OCI-LY1 (cell line): ENCODE results near the gene SEPTIN5.

Experiments used
- H2AFZ ChIP-seq: fragments of 200-600 bp; sonication (generic), shearing (Covaris generic); 2 replicates; pipeline ENCODE4 v1.6.0; 2014; ENCODE audit warnings: antibody characterized with exemption, mild to moderate bottlenecking, low read length
- H3F3A ChIP-seq: fragments of 200-600 bp; sonication (generic), shearing (Covaris generic); 2 replicates; pipeline ENCODE4 v1.6.0; 2014; ENCODE audit warnings: mild to moderate bottlenecking, antibody characterized with exemption, low read length, moderate library complexity; ENCODE audit not compliant: insufficient read depth
- H3K27ac ChIP-seq: fragments of 200-600 bp; sonication (generic); 2 replicates; pipeline ENCODE4 v1.5.1; 2014; ENCODE audit warnings: low read length, mixed run types, mild to moderate bottlenecking, low read depth; ENCODE audit not compliant: poor library complexity, severe bottlenecking
- H3K27me3 ChIP-seq: fragments of 200-600 bp; sonication (generic); 2 replicates; pipeline ENCODE4 v1.6.0; 2014; ENCODE audit warnings: antibody characterized with exemption, mild to moderate bottlenecking, low read length, moderate library complexity; ENCODE audit not compliant: insufficient read depth
- H3K36me3 ChIP-seq: fragments of 200-600 bp; sonication (generic); 2 replicates; pipeline ENCODE4 v1.6.1; 2014; ENCODE audit warnings: mild to moderate bottlenecking, antibody characterized with exemption, low read length, moderate library complexity, mixed read lengths; ENCODE audit not compliant: insufficient read depth
- H3K4me1 ChIP-seq: fragments of 200-600 bp; sonication (generic); 2 replicates; pipeline ENCODE4 v1.5.1; 2014; ENCODE audit warnings: mild to moderate bottlenecking, low read length, moderate library complexity; ENCODE audit not compliant: insufficient read depth, severe bottlenecking
- H3K4me2 ChIP-seq: fragments of 200-600 bp; sonication (generic), shearing (Covaris generic); 2 replicates; pipeline ENCODE4 v1.6.1; 2014; ENCODE audit warnings: low read length
- H3K4me3 ChIP-seq: fragments of 200-600 bp; sonication (generic); 2 replicates; pipeline ENCODE4 v1.5.1; 2014; ENCODE audit warnings: low read length, low read depth, mild to moderate bottlenecking, mixed read lengths; ENCODE audit not compliant: poor library complexity, severe bottlenecking
- H3K79me2 ChIP-seq: fragments of 200-600 bp; shearing (Covaris generic); 2 replicates; pipeline ENCODE4 v1.6.1; 2016; ENCODE audit warnings: mixed run types, low read length, mixed read lengths; ENCODE audit not compliant: insufficient read depth
- H3K9ac ChIP-seq: fragments of 200-600 bp; sonication (generic), shearing (Covaris generic); 2 replicates; pipeline ENCODE4 v1.6.1; 2014; ENCODE audit warnings: mild to moderate bottlenecking, low read length, mixed read lengths
- H3K9me2 ChIP-seq: fragments of 200-600 bp; sonication (generic), shearing (Covaris generic); 2 replicates; pipeline ENCODE4 v1.6.1; 2014; ENCODE audit warnings: low read depth, mild to moderate bottlenecking, low read length, mixed read lengths
- H3K9me3 ChIP-seq: fragments of 200-600 bp; shearing (Covaris generic); 2 replicates; pipeline ENCODE4 v1.6.1; 2014; ENCODE audit warnings: low read length, mixed read lengths
- H4K20me1 ChIP-seq: fragments of 200-600 bp; sonication (generic), shearing (Covaris generic); 2 replicates; pipeline ENCODE4 v1.6.0; 2016; ENCODE audit warnings: mild to moderate bottlenecking, low read length; ENCODE audit not compliant: insufficient read depth
- CTCF ChIP-seq: fragments of 200-600 bp; sonication (generic), shearing (Covaris generic); IDR thresholded peaks from 2 replicates; pipeline ENCODE4 v1.5.1; 2017; ENCODE audit warnings: mild to moderate bottlenecking, antibody characterized with exemption, low read length, moderate library complexity, mixed read lengths
- EZH2 ChIP-seq: fragments of 200-600 bp; sonication (generic), shearing (Covaris generic); IDR thresholded peaks from 2 replicates; pipeline ENCODE4 v1.8.0; 2017; ENCODE audit warnings: borderline replicate concordance, mixed run types, mild to moderate bottlenecking, antibody characterized with exemption, low read length, moderate library complexity, mixed read lengths

Gene SEPTIN5

GRCh38 chr22:19705181-19705934, 8.9 kb upstream of the SEPTIN5 start:
- no peak overlapping the region for H3K4me3 ChIP-seq
- H3K9ac ChIP-seq: no peak overlapping the region

GRCh38 chr22:19706661-19707151, 7.6 kb upstream of the SEPTIN5 start:
- Histone ChIP-seq H3K4me3 (no peak overlapping the region), H3K27me3 (peaks cover 4% of the 10 kb centered on the region), H3K9me2 (no peaks in the 10 kb centered on the region), H3K9ac (no peak overlapping the region), H3F3A (no peaks in the 10 kb centered on the region), H3K4me1 (no peaks in the 10 kb centered on the region), H3K36me3 (no peaks in the 10 kb centered on the region), H4K20me1 (no peaks in the 10 kb centered on the region), H3K79me2 (no peaks in the 10 kb centered on the region), H2AFZ (no peak overlapping the region), H3K9me3 (no peaks in the 10 kb centered on the region), H3K4me2 (no peak overlapping the region), H3K27ac (no peak overlapping the region)
- TF ChIP-seq EZH2 (no peak), CTCF (no peak)

More at GRCh38 chr22:19705181-19705934, 8.9 kb upstream of the SEPTIN5 start:
- no peak overlapping the region for H3K4me2 ChIP-seq
- H3K27ac ChIP-seq: no peak overlapping the region
- no peaks in the 10 kb centered on the region for H3K9me2 ChIP-seq
- no peaks in the 10 kb centered on the region for H3K36me3 ChIP-seq
- TF ChIP-seq CTCF (peak; percentile 24; the same call in 1 of the 2 replicates), EZH2 (no peak)
- peaks cover 4% of the 10 kb centered on the region for H3K27me3 ChIP-seq
- H2AFZ ChIP-seq: no peak overlapping the region
- H3K4me1 ChIP-seq: no peaks in the 10 kb centered on the region
- H3K9me3 ChIP-seq: no peaks in the 10 kb centered on the region
- no peaks in the 10 kb centered on the region for H3K79me2 ChIP-seq
- H4K20me1 ChIP-seq: no peaks in the 10 kb centered on the region
- H3F3A ChIP-seq: no peaks in the 10 kb centered on the region

GRCh38 chr22:19707347-19708290, 6.7 kb upstream of the SEPTIN5 start:
- no peak overlapping the region for H3K9ac ChIP-seq
- no peak overlapping the region for H3K27ac ChIP-seq
- no peak overlapping the region for H2AFZ ChIP-seq
- no peak overlapping the region for H3K4me2 ChIP-seq
- peaks cover 4% of the 10 kb centered on the region; the same call in 1 of the 2 replicates for H3K27me3 ChIP-seq
- H3K36me3 ChIP-seq: no peaks in the 10 kb centered on the region
- H3F3A ChIP-seq: no peaks in the 10 kb centered on the region
- no peak overlapping the region for H3K4me3 ChIP-seq
- TF ChIP-seq EZH2 (no peak), CTCF (no peak)
- no peaks in the 10 kb centered on the region for H3K9me2 ChIP-seq
- no peaks in the 10 kb centered on the region for H4K20me1 ChIP-seq
- no peaks in the 10 kb centered on the region for H3K4me1 ChIP-seq
- H3K9me3 ChIP-seq: no peaks in the 10 kb centered on the region
- H3K79me2 ChIP-seq: no peaks in the 10 kb centered on the region
